HepG2 (cell line): ENCODE results near the gene NPDC1. TPM values are rescaled to one million over a fixed set of nuclear protein-coding genes. Genes with fewer than 3 reads are reported as not detected.

ENCODE experiments used
- ATAC-seq: fragments of 200-7000 bp; cut with Tn5 transposase; 3 replicates; pipeline ENCODE4 v1.9.1; 2020; ENCODE audit warnings: mild to moderate bottlenecking, moderate library complexity
- BruUV-seq: library from RNA; stranded (reverse); fragments of 400-500 nt; replicated peaks from 2 replicates; lab custom pipeline; 2021; lab: Mats Ljungman, UMichigan
- CTCF ChIA-PET: fragments of 300-600 bp; formaldehyde crosslinking; extraction: SDS; loops from one replicate; lab custom pipeline; 2021; ENCODE audit warnings: low total read pairs, inconsistent platforms, low intra/inter-chr PET ratio; lab: Yijun Ruan, JAX
- POLR2A ChIA-PET: fragments of 350-600 bp; sonication (Branson Sonifier 250); formaldehyde crosslinking; loops from one replicate; lab custom pipeline; 2020; ENCODE audit warnings: antibody characterized with exemption, inconsistent platforms; lab: Yijun Ruan, JAX
- DNase-seq: peaks from one replicate; pipeline ENCODE4 v3.0.0-alpha.2; 2015; ENCODE audit warnings: low spot score
- FAIRE-seq: peaks from 3 replicates; lab custom pipeline; 2011; peaks lifted over from hg19 to GRCh38; lab: Jason Lieb, UNC
- H2AFZ ChIP-seq: one replicate; pipeline ENCODE4 v1.6.1; 2011; ENCODE audit warnings: low read length, inconsistent platforms
- H3K27ac ChIP-seq: fragments of 300-600 bp; 3 replicates; pipeline ENCODE4 v1.8.0; 2011; ENCODE audit warnings: mixed run types, mild to moderate bottlenecking, mixed read lengths, low read length, inconsistent platforms; ENCODE audit not compliant: insufficient read depth; ENCODE audit errors: extremely low read length
- H3K27me3 ChIP-seq, 2 experiments: fragments of 200-600 bp in 1 of 2; 2 replicates in 1 of 2; 3 replicates in 1 of 2; pipeline versions ENCODE4 v1.6.0 to v1.8.0; 2011; ENCODE audit warnings: low read length in 2 of 2, mild to moderate bottlenecking in 2 of 2, moderate library complexity in 2 of 2, inconsistent platforms in 1 of 2; ENCODE audit not compliant: insufficient read depth in 2 of 2, control insufficient read depth in 1 of 2
- H3K36me3 ChIP-seq, 2 experiments: fragments of 200-600 bp in 1 of 2; replicated peaks in 1 of 2; 2 replicates in 1 of 2; 3 replicates in 1 of 2; pipeline versions ENCODE4 v1.5.1 to v1.8.0; 2011; ENCODE audit warnings: low read length in 2 of 2, inconsistent platforms in 1 of 2; ENCODE audit not compliant: insufficient read depth in 2 of 2, control insufficient read depth in 1 of 2
- H3K4me1 ChIP-seq: 2 replicates; pipeline ENCODE4 v1.5.1; 2012; ENCODE audit warnings: low read length, inconsistent platforms; ENCODE audit not compliant: insufficient read depth
- H3K4me2 ChIP-seq: 2 replicates; pipeline ENCODE4 v1.6.0; 2011; ENCODE audit warnings: low read depth, low read length, inconsistent platforms
- H3K4me3 ChIP-seq, 3 experiments: fragments of 200-600 bp in 1 of 3; sonication (generic), shearing (Covaris generic) in 1 of 3; replicated peaks in 1 of 3; 2 replicates each; pipeline ENCODE4 v1.5.1; 2011 to 2016; ENCODE audit warnings: low read length in 3 of 3, inconsistent platforms in 2 of 3, low read depth in 2 of 3, mild to moderate bottlenecking in 2 of 3, control low read depth in 1 of 3, mixed read lengths in 1 of 3; ENCODE audit not compliant: insufficient read depth in 1 of 3
- H3K79me2 ChIP-seq: one replicate; pipeline ENCODE4 v1.6.1; 2011; ENCODE audit warnings: low read length, inconsistent platforms; ENCODE audit not compliant: insufficient read depth
- H3K9ac ChIP-seq: 2 replicates; pipeline ENCODE4 v1.6.0; 2011; ENCODE audit warnings: mild to moderate bottlenecking, low read depth, low read length, inconsistent platforms; ENCODE audit not compliant: insufficient read depth
- H3K9me3 ChIP-seq: 2 replicates; pipeline ENCODE4 v1.5.1; 2012; ENCODE audit warnings: mild to moderate bottlenecking, low read length
- H4K20me1 ChIP-seq: 2 replicates; pipeline ENCODE4 v1.6.0; 2011; ENCODE audit warnings: inconsistent platforms, mild to moderate bottlenecking, low read length, moderate library complexity; ENCODE audit not compliant: insufficient read depth
- BCL3 ChIP-seq: sonication (generic); formaldehyde crosslinking; IDR thresholded peaks from 2 replicates; pipeline ENCODE4 v1.5.1; 2020; ENCODE audit warnings: mild to moderate bottlenecking, missing genetic modification reagents, moderate library complexity
- BCLAF1 ChIP-seq: fragments of 450-650 bp; IDR thresholded peaks from 2 replicates; pipeline ENCODE4 v1.6.1; 2017; ENCODE audit warnings: mild to moderate bottlenecking
- HNRNPLL ChIP-seq: fragments of 200-400 bp; formaldehyde crosslinking; IDR thresholded peaks from 2 replicates; pipeline ENCODE4 v1.6.1; 2017; ENCODE audit warnings: mild to moderate bottlenecking, low read depth, low read length; ENCODE audit not compliant: poor library complexity, severe bottlenecking
- MAF1 ChIP-seq: sonication (generic); formaldehyde crosslinking; IDR thresholded peaks from 2 replicates; pipeline ENCODE4 v1.5.0; 2020; ENCODE audit warnings: missing genetic modification reagents, borderline replicate concordance
- MATR3 ChIP-seq: sonication (generic); formaldehyde crosslinking; IDR thresholded peaks from 2 replicates; pipeline ENCODE4 v1.4.0; 2020; ENCODE audit warnings: missing genetic modification reagents
- PATZ1 ChIP-seq: sonication (generic); formaldehyde crosslinking; IDR thresholded peaks from 2 replicates; pipeline ENCODE4 v1.4.0; 2020; ENCODE audit warnings: missing genetic modification reagents
- RFXAP ChIP-seq: sonication (generic); formaldehyde crosslinking; IDR thresholded peaks from 2 replicates; pipeline ENCODE4 v1.4.0; 2020; ENCODE audit warnings: missing genetic modification reagents, borderline replicate concordance
- ZNF20 ChIP-seq: sonication (generic); formaldehyde crosslinking; IDR thresholded peaks from 2 replicates; pipeline ENCODE4 v1.4.0; 2020; ENCODE audit warnings: mild to moderate bottlenecking, moderate library complexity, missing genetic modification reagents
- ZNF619 ChIP-seq: sonication (generic); formaldehyde crosslinking; IDR thresholded peaks from 2 replicates; pipeline ENCODE4 v1.4.0; 2020; ENCODE audit warnings: mild to moderate bottlenecking, missing genetic modification reagents
- ZNF629 ChIP-seq: sonication (generic); formaldehyde crosslinking; conservative IDR thresholded peaks from 2 replicates; pipeline ENCODE4 v1.5.0; 2020; ENCODE audit warnings: missing genetic modification reagents
- ZNF788 ChIP-seq: sonication (generic); formaldehyde crosslinking; IDR thresholded peaks from 2 replicates; pipeline ENCODE4 v1.5.0; 2020; ENCODE audit warnings: mild to moderate bottlenecking, missing genetic modification reagents, borderline replicate concordance
- ZSCAN25 ChIP-seq: sonication (generic); formaldehyde crosslinking; IDR thresholded peaks from 2 replicates; pipeline ENCODE4 v1.8.0; 2022; ENCODE audit warnings: mild to moderate bottlenecking, missing genetic modification reagents
- WGBS: methylation state at CpG from one replicate; pipeline ENCODE4 v1.1.6; 2017; ENCODE audit warnings: low lambda C conversion rate; 5-methylcytosine and 5-hydroxymethylcytosine counted together
- in situ Hi-C: cut with HindIII; loops from 2 replicates; pipeline ENCODE4 v1.10.0; 2017; ENCODE audit warnings: low pct_unique_long_range_greater_than_20kb; ENCODE audit not compliant: extremely low pct_ligation_motif_present
- intact Hi-C: fragments of 100-400 bp; cut with micrococcal nuclease; formaldehyde crosslinking; loops from one replicate; pipeline ENCODE4 v1.10.0; 2022; ENCODE audit not compliant: unreplicated experiment
- polyA plus RNA-seq, 8 experiments: library from polyadenylated mRNA; depleted of rRNA in 3 of 8; stranded (reverse) in 7 of 8; unstranded in 1 of 8; fragments of >200 nt; fragmentation: Illumina TruSeq in 4 of 8; extraction: Trizol in 4 of 8; gene quantifications; 2 replicates each; pipeline versions ENCODE4 v1.2.1 to v1.2.3, GENCODE V29; 2011 to 2016; ENCODE audit warnings: low read depth in 4 of 8, missing spikeins in 1 of 8, mixed read lengths in 1 of 8; ENCODE audit not compliant: insufficient read depth in 1 of 8
- total RNA-seq, 5 experiments: library from RNA; depleted of rRNA; stranded (reverse); fragments of >200 nt; fragmentation: Illumina TruSeq; extraction: Trizol; gene quantifications; 2 replicates each; pipeline ENCODE4 v1.2.3, GENCODE V29; 2016; ENCODE audit warnings: low read depth in 1 of 5
- TF ChIP-seq, protein P1 (sequence below): sonication (generic); formaldehyde crosslinking; IDR thresholded peaks from 2 replicates; pipeline ENCODE4 v1.9.0; 2022; ENCODE audit warnings: low read depth, missing genetic modification reagents

The NPDC1 gene
- total and polyA plus RNA-seq, 2 of the 13 experiments (the other 11 are each of a cell fraction or from before 2014, with no cell fraction given) = 0.84 to 5.4 TPM

GRCh38 chr9:136990242-136990911, 55.6 kb downstream of the NPDC1 start:
- POLR2A ChIA-PET = no interaction called here
- in situ Hi-C loops = no loop called here
- intact Hi-C loops = no loop called here
- no peak for TF ChIP-seq ZNF629
- no peak for TF ChIP-seq ZNF20 (CRISPR knock-in tag)
- TF ChIP-seq RFXAP (CRISPR knock-in tag) = no peak
- TF ChIP-seq, protein P1, sequence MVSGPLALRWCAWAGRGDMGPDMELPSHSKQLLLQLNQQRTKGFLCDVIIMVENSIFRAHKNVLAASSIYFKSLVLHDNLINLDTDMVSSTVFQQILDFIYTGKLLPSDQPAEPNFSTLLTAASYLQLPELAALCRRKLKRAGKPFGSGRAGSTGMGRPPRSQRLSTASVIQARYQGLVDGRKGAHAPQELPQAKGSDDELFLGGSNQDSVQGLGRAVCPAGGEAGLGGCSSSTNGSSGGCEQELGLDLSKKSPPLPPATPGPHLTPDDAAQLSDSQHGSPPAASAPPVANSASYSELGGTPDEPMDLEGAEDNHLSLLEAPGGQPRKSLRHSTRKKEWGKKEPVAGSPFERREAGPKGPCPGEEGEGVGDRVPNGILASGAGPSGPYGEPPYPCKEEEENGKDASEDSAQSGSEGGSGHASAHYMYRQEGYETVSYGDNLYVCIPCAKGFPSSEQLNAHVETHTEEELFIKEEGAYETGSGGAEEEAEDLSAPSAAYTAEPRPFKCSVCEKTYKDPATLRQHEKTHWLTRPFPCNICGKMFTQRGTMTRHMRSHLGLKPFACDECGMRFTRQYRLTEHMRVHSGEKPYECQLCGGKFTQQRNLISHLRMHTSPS (CRISPR knock-in tag) = 0 out of 2 replicates have a peak, but pooled peaks have one; percentile 10
- TF ChIP-seq BCL3 (CRISPR knock-in tag) = no peak
- no peak for TF ChIP-seq ZNF788 (CRISPR knock-in tag)
- TF ChIP-seq MAF1 = no peak
- no peak for TF ChIP-seq MATR3
- no peak for TF ChIP-seq HNRNPLL
- 0 out of 2 replicates have a peak, but pooled peaks have one; percentile 43 for TF ChIP-seq ZSCAN25
- no peak for TF ChIP-seq BCLAF1
- TF ChIP-seq PATZ1 (CRISPR knock-in tag) = 0 out of 2 replicates have a peak, but pooled peaks have one; percentile 28
- no peak for TF ChIP-seq ZNF619 (CRISPR knock-in tag)

More at GRCh38 chr9:136990242-136990911, 55.6 kb downstream of the NPDC1 start:
- DNase-seq (peak; percentile 72), FAIRE-seq (no peak), ATAC-seq (no peak)
- 16% methylated on average over 8 of the region's 10 CpGs for WGBS
- Histone ChIP-seq H3K4me1 (peaks cover 48% of the 10 kb centered on the region), H3K27ac (no peak overlapping the region), H3K4me3 (no peak overlapping the region), H3K27me3 (peaks cover 3 to 15% of the 10 kb centered on the region in 2 experiments; a peak in 3 of 5 replicates), H3K79me2 (peaks cover 5% of the 10 kb centered on the region), H2AFZ (no peak overlapping the region), H4K20me1 (no peaks in the 10 kb centered on the region), H3K9ac (no peak overlapping the region), H3K9me3 (no peaks in the 10 kb centered on the region), H3K4me2 (peak overlapping the region; percentile 25), H3K36me3 (no peaks in the 10 kb centered on the region)
- no TSS peak for BruUV-seq
- CTCF ChIA-PET = no interaction called here
